GM23338 (cell line): Measurements from ENCODE around the gene DYNLT3.

ENCODE experiments used
- EZH2 ChIP-seq: fragments of 200-600 bp; sonication (generic); IDR thresholded peaks from one replicate; pipeline ENCODE4 v1.8.0; 2017; ENCODE audit warnings: antibody characterized with exemption, mild to moderate bottlenecking, low read depth; ENCODE audit not compliant: unreplicated experiment
- EZH2phosphoT487 ChIP-seq: fragments of 200-600 bp; sonication (generic); IDR thresholded peaks from one replicate; pipeline ENCODE4 v1.8.1; 2018; ENCODE audit warnings: antibody characterized with exemption; ENCODE audit not compliant: unreplicated experiment
- JUNB ChIP-seq: IDR thresholded peaks from one replicate; pipeline ENCODE4 v1.6.1; 2016; ENCODE audit warnings: antibody characterized with exemption; ENCODE audit not compliant: unreplicated experiment
- POLR2AphosphoS5 ChIP-seq: IDR thresholded peaks from 2 replicates; pipeline ENCODE4 v1.6.1; 2016; ENCODE audit warnings: antibody characterized with exemption, low read depth
- TF ChIP-seq, protein P1 (sequence below), 2 experiments: fragments of 200-600 bp in 1 of 2; sonication (generic) in 1 of 2; conservative IDR thresholded peaks; 2 replicates each; pipeline versions ENCODE4 v1.5.1 to v1.6.1; 2016 to 2017; ENCODE audit warnings: antibody characterized with exemption in 2 of 2, low read depth in 2 of 2, mild to moderate bottlenecking in 2 of 2, moderate library complexity in 1 of 2
- TF ChIP-seq, protein P2 (sequence below): IDR thresholded peaks from one replicate; pipeline ENCODE4 v1.6.1; 2018; ENCODE audit warnings: antibody characterized with exemption; ENCODE audit not compliant: unreplicated experiment

DNA sequence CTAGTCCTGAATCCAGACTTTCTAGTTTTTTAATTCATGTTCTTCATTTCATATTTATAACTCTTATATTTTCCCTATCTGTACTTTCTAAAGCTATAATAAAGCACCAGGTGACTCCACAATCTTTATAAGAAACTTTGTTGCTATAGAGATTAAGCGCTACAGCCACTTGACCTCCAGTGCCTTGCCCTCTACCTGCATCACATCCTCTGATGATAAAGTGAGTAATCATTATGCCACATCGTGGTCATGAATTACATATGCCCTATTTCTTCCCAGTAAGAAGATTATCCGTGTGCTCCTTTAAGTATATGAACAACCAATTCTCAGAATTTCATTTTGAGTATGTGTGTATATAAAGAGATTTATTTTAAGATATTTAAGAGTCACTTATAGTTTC lies 6.8 kb upstream of the DYNLT3 start:
- TF ChIP-seq JUNB, result no peak
- TF ChIP-seq EZH2phosphoT487, result no peak
- TF ChIP-seq, protein P1, sequence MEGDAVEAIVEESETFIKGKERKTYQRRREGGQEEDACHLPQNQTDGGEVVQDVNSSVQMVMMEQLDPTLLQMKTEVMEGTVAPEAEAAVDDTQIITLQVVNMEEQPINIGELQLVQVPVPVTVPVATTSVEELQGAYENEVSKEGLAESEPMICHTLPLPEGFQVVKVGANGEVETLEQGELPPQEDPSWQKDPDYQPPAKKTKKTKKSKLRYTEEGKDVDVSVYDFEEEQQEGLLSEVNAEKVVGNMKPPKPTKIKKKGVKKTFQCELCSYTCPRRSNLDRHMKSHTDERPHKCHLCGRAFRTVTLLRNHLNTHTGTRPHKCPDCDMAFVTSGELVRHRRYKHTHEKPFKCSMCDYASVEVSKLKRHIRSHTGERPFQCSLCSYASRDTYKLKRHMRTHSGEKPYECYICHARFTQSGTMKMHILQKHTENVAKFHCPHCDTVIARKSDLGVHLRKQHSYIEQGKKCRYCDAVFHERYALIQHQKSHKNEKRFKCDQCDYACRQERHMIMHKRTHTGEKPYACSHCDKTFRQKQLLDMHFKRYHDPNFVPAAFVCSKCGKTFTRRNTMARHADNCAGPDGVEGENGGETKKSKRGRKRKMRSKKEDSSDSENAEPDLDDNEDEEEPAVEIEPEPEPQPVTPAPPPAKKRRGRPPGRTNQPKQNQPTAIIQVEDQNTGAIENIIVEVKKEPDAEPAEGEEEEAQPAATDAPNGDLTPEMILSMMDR (conservative IDR thresholded peaks at IDR 0.05; ENCODE audit: low read depth in 2 of 2), result no peak
- TF ChIP-seq, protein P2, sequence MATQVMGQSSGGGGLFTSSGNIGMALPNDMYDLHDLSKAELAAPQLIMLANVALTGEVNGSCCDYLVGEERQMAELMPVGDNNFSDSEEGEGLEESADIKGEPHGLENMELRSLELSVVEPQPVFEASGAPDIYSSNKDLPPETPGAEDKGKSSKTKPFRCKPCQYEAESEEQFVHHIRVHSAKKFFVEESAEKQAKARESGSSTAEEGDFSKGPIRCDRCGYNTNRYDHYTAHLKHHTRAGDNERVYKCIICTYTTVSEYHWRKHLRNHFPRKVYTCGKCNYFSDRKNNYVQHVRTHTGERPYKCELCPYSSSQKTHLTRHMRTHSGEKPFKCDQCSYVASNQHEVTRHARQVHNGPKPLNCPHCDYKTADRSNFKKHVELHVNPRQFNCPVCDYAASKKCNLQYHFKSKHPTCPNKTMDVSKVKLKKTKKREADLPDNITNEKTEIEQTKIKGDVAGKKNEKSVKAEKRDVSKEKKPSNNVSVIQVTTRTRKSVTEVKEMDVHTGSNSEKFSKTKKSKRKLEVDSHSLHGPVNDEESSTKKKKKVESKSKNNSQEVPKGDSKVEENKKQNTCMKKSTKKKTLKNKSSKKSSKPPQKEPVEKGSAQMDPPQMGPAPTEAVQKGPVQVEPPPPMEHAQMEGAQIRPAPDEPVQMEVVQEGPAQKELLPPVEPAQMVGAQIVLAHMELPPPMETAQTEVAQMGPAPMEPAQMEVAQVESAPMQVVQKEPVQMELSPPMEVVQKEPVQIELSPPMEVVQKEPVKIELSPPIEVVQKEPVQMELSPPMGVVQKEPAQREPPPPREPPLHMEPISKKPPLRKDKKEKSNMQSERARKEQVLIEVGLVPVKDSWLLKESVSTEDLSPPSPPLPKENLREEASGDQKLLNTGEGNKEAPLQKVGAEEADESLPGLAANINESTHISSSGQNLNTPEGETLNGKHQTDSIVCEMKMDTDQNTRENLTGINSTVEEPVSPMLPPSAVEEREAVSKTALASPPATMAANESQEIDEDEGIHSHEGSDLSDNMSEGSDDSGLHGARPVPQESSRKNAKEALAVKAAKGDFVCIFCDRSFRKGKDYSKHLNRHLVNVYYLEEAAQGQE, result no peak
- TF ChIP-seq EZH2, result no peak
- TF ChIP-seq POLR2AphosphoS5, result no peak
